HCT116 (cell line): ENCODE data around the gene TTL. TPM values are rescaled to one million over a fixed set of nuclear protein-coding genes. Genes with fewer than 3 reads are reported as not detected.

Experiments used
- ATAC-seq: fragments of 200-7000 bp; cut with Tn5 transposase; 2 replicates; pipeline ENCODE4 v1.9.1; 2020; ENCODE audit warnings: mild to moderate bottlenecking, moderate library complexity
- BruUV-seq: library from RNA; stranded (reverse); fragments of 400-500 nt; replicated peaks from 2 replicates; lab custom pipeline; 2021; lab: Mats Ljungman, UMichigan
- CTCF ChIA-PET: fragments of 300-600 bp; sonication (Branson Sonifier 250); formaldehyde crosslinking; loops from one replicate; lab custom pipeline; 2021; ENCODE audit warnings: antibody characterized with exemption; lab: Charles Lee
- POLR2A ChIA-PET: fragments of 300-600, 350-600 bp; sonication (Branson Sonifier 250); formaldehyde crosslinking; loops from one replicate; lab custom pipeline; 2021; ENCODE audit warnings: antibody characterized with exemption; lab: Charles Lee
- RAD21 ChIA-PET, 2 experiments: fragments of 300-600 bp; sonication (Branson Sonifier 250); formaldehyde crosslinking; loops; one replicate each; lab custom pipeline; 2023; ENCODE audit warnings: low total read pairs in 2 of 2; ENCODE audit not compliant: uncharacterized antibody in 2 of 2, unreplicated experiment in 2 of 2, low non-redundant PET in 1 of 2; lab: Charles Lee
- DNase-seq: peaks from one replicate; pipeline ENCODE4 v3.0.0-alpha.2; 2010; ENCODE audit warnings: low read depth, low spot score
- H2AFZ ChIP-seq: fragments of 200-600 bp; shearing (Covaris generic), sonication (generic); 2 replicates; pipeline ENCODE4 v1.6.1; 2017; ENCODE audit warnings: low read depth, mixed run types, mixed read lengths, antibody characterized with exemption, low read length; ENCODE audit not compliant: poor library complexity, severe bottlenecking
- H3K27ac ChIP-seq: 2 replicates; pipeline ENCODE4 v1.5.1; 2012; ENCODE audit warnings: low read depth, low read length
- H3K27me3 ChIP-seq: fragments of 200-600 bp; sonication (generic); 2 replicates; pipeline ENCODE4 v1.6.1; 2016; ENCODE audit warnings: mixed run types, low read length, mixed read lengths; ENCODE audit not compliant: insufficient read depth
- H3K36me3 ChIP-seq, 2 experiments: fragments of 200-500 bp in 1 of 2; fragments of 200-600 bp in 1 of 2; sonication (Bioruptor generic) in 1 of 2; sonication (generic) in 1 of 2; 2 replicates each; pipeline versions ENCODE4 v1.5.1 to v1.6.1; 2014 to 2016; ENCODE audit warnings: low read length in 2 of 2, inconsistent platforms in 1 of 2, mixed read lengths in 1 of 2, mixed run types in 1 of 2; ENCODE audit not compliant: insufficient read depth in 2 of 2, control insufficient read depth in 1 of 2
- H3K4me1 ChIP-seq, 2 experiments: fragments of 200-600 bp in 1 of 2; sonication (generic) in 1 of 2; 2 replicates each; pipeline versions ENCODE4 v1.5.1 to v1.6.1; 2012 to 2017; ENCODE audit warnings: low read length in 2 of 2, inconsistent platforms in 1 of 2, mild to moderate bottlenecking in 1 of 2, mixed read lengths in 1 of 2, mixed run types in 1 of 2, moderate library complexity in 1 of 2; ENCODE audit not compliant: insufficient read depth in 2 of 2, control insufficient read depth in 1 of 2
- H3K4me2 ChIP-seq: fragments of 200-600 bp; sonication (generic); 2 replicates; pipeline ENCODE4 v1.6.1; 2017; ENCODE audit warnings: mixed run types, low read length, mixed read lengths
- H3K4me3 ChIP-seq, 2 experiments: fragments of 200-600 bp in 1 of 2; sonication (generic) in 1 of 2; replicated peaks in 1 of 2; 2 replicates each; pipeline ENCODE4 v1.5.1; 2011 to 2016; ENCODE audit warnings: low read length in 2 of 2, control low read depth in 1 of 2, low read depth in 1 of 2, mild to moderate bottlenecking in 1 of 2, mixed read lengths in 1 of 2, mixed run types in 1 of 2
- H3K79me2 ChIP-seq: fragments of 200-600 bp; sonication (generic); 2 replicates; pipeline ENCODE4 v1.6.1; 2017; ENCODE audit warnings: mild to moderate bottlenecking, mixed run types, low read length, moderate library complexity, mixed read lengths; ENCODE audit not compliant: insufficient read depth
- H3K9ac ChIP-seq: fragments of 200-600 bp; sonication (generic); 2 replicates; pipeline ENCODE4 v1.6.1; 2016; ENCODE audit warnings: low read length, mixed read lengths
- H3K9me2 ChIP-seq: fragments of 200-600 bp; sonication (generic), shearing (Covaris generic); 2 replicates; pipeline ENCODE4 v1.6.1; 2017; ENCODE audit warnings: mixed run types, mild to moderate bottlenecking, moderate library complexity; ENCODE audit not compliant: insufficient read depth
- H3K9me3 ChIP-seq, 2 experiments: fragments of 200-500 bp in 1 of 2; fragments of 200-600 bp in 1 of 2; sonication (Bioruptor generic) in 1 of 2; sonication (generic) in 1 of 2; 2 replicates each; pipeline ENCODE4 v1.6.1; 2014 to 2017; ENCODE audit warnings: low read length in 2 of 2, mixed read lengths in 2 of 2, inconsistent platforms in 1 of 2, low read depth in 1 of 2, mild to moderate bottlenecking in 1 of 2, mixed run types in 1 of 2, moderate library complexity in 1 of 2; ENCODE audit not compliant: control insufficient read depth in 1 of 2, insufficient read depth in 1 of 2
- H4K20me1 ChIP-seq: fragments of 200-600 bp; sonication (generic), shearing (Covaris generic); 2 replicates; pipeline ENCODE4 v1.6.1; 2017; ENCODE audit warnings: mixed run types, mild to moderate bottlenecking, moderate library complexity; ENCODE audit not compliant: insufficient read depth
- ATF3 ChIP-seq: IDR thresholded peaks from 2 replicates; pipeline ENCODE4 v1.6.1; 2012
- CTCF ChIP-seq, 3 experiments: fragments of 200-600 bp in 1 of 3; sonication (generic) in 1 of 3; IDR thresholded peaks in 2 of 3; conservative IDR thresholded peaks in 1 of 3; 2 replicates each; pipeline ENCODE4 v1.5.1; 2012 to 2017; ENCODE audit warnings: low read depth in 2 of 3, low read length in 2 of 3, antibody characterized with exemption in 1 of 3, borderline replicate concordance in 1 of 3, control low read depth in 1 of 3, mild to moderate bottlenecking in 1 of 3, mixed read lengths in 1 of 3, mixed run types in 1 of 3, moderate library complexity in 1 of 3; ENCODE audit not compliant: insufficient read depth in 1 of 3
- FOSL1 ChIP-seq: IDR thresholded peaks from 2 replicates; pipeline ENCODE4 v1.6.1; 2012; ENCODE audit warnings: low read depth
- JUND ChIP-seq: IDR thresholded peaks from 2 replicates; pipeline ENCODE4 v1.6.1; 2012
- POLR2A ChIP-seq: IDR thresholded peaks from 2 replicates; pipeline ENCODE4 v1.7.0; 2011; ENCODE audit warnings: borderline replicate concordance; ENCODE audit not compliant: insufficient read depth, insufficient read length; ENCODE audit errors: extremely low read depth
- POLR2AphosphoS5 ChIP-seq: IDR thresholded peaks from 2 replicates; pipeline ENCODE4 v1.6.1; 2011; ENCODE audit warnings: mild to moderate bottlenecking, low read depth, low read length, moderate library complexity
- RAD21 ChIP-seq: IDR thresholded peaks from 2 replicates; pipeline ENCODE4 v1.6.1; 2012; ENCODE audit warnings: low read depth, mild to moderate bottlenecking
- REST ChIP-seq: IDR thresholded peaks from 2 replicates; pipeline ENCODE4 v1.6.1; 2012; ENCODE audit warnings: low read depth
- SIN3A ChIP-seq: IDR thresholded peaks from 2 replicates; pipeline ENCODE4 v1.6.1; 2012; ENCODE audit warnings: low read depth
- SP1 ChIP-seq: IDR thresholded peaks from 2 replicates; pipeline ENCODE4 v1.6.1; 2012; ENCODE audit warnings: low read depth
- ZBTB33 ChIP-seq: IDR thresholded peaks from 2 replicates; pipeline ENCODE4 v1.6.1; 2011; ENCODE audit warnings: mild to moderate bottlenecking, low read length, moderate library complexity; ENCODE audit not compliant: insufficient replicate concordance; ENCODE audit errors: extremely low read depth
- intact Hi-C: fragments of 100-400 bp; cut with micrococcal nuclease; formaldehyde crosslinking; loops from 2 replicates; pipeline ENCODE4 v1.10.0; 2022
- total RNA-seq: library from RNA; stranded (reverse); gene quantifications from one replicate; pipeline ENCODE4 v1.2.1, GENCODE V29; 2021; ENCODE audit not compliant: unreplicated experiment

Gene TTL
- total RNA-seq, 1 experiment from 2014 or later, result 58.7 TPM

- DNase-seq (peak; percentile 59), ATAC-seq (peak; percentile 10; the same call in 1 of the 2 replicates)
- Histone ChIP-seq H3K27ac (peak overlapping the region; percentile 96), H3K4me2 (peak overlapping the region; percentile 87)
- TF ChIP-seq ATF3, result no peak
- TF ChIP-seq POLR2A, result peak; percentile 21
- peak in 2 of 3 experiments; percentile 37 to 42; a peak in 3 of 6 replicates for TF ChIP-seq CTCF (IDR thresholded peaks at IDR 0.05 in 2 of 3, conservative IDR thresholded peaks at IDR 0.05 in 1 of 3; ENCODE audit: borderline replicate concordance in 1 of 3, insufficient read depth in 1 of 3, low read depth in 2 of 3, low read length in 2 of 3)
- no peak for TF ChIP-seq ZBTB33
- TF ChIP-seq FOSL1, result no peak
- TF ChIP-seq RAD21, result peak; percentile 59
- TF ChIP-seq SIN3A, result 0 out of 2 replicates have a peak, but pooled peaks have one; percentile 27
- TF ChIP-seq POLR2AphosphoS5, result peak; percentile 25; the same call in 1 of the 2 replicates
- 0 out of 2 replicates have a peak, but pooled peaks have one; percentile 16 for TF ChIP-seq SP1
- no peak for TF ChIP-seq JUND
- TF ChIP-seq REST, result no peak
- TF ChIP-seq, all 23 proteins: peak for 6
- H3K4me3 ChIP-seq, result peak overlapping the region; percentile 89 to 91
- no peaks in the 10 kb centered on the region for H3K27me3 ChIP-seq
- 0 out of 4 replicates have a peak, but pooled peaks cover 0 to 2% of the 10 kb centered on the region in 2 experiments for H3K36me3 ChIP-seq
- ChIA-PET CTCF (interaction anchor here (0.9 to 3.1 kb wide), 5 partner anchors 101 to 462 kb away, joined by 3 to 29 read pairs (median 3); no protein-coding TSS in a partner anchor), POLR2A (interaction anchor here (0.8 to 2.4 kb wide), 8 partner anchors 57 to 691 kb away, joined by 3 to 14 read pairs (median 4); partner anchors contain the start of gene SLC20A1), RAD21 (interaction anchor here in 1 of 2 experiments (0.7 to 1.1 kb wide), 3 partner anchors 141 to 699 kb away, joined by 3 to 4 read pairs (median 4); no protein-coding TSS in a partner anchor)
- H2AFZ ChIP-seq, result peak overlapping the region; percentile 60
- H3K79me2 ChIP-seq, result peaks cover 13% of the 10 kb centered on the region
- H3K9ac ChIP-seq, result peak overlapping the region; percentile 85
- H3K9me2 ChIP-seq, result no peaks in the 10 kb centered on the region
- H3K9me3 ChIP-seq, result no peaks in the 10 kb centered on the region
- BruUV-seq, result TSS peak; percentile 86
- no peaks in the 10 kb centered on the region for H4K20me1 ChIP-seq
- intact Hi-C loops, result loop anchor here (2.0 to 5.0 kb wide), 5 partner anchors 103 to 696 kb away; partner anchors contain the start of genes TMEM87B and ZC3H8
- peaks cover 15 to 28% of the 10 kb centered on the region in 2 experiments for H3K4me1 ChIP-seq
These were observed 101.7 kb downstream of the TTL start for GRCh38 chr2:112583497-112584133.
